PC-3 (cell line): ENCODE results near the gene FAM200A. TPM values are rescaled to one million over a fixed set of nuclear protein-coding genes. Genes with fewer than 3 reads are reported as not detected.

Experiments
- ATAC-seq: fragments of 200-7000 bp; cut with Tn5 transposase; 2 replicates; pipeline ENCODE4 v1.9.1; 2020; ENCODE audit warnings: mild to moderate bottlenecking, moderate library complexity
- BruUV-seq: library from RNA; stranded (reverse); fragments of 400-500 nt; replicated peaks from 2 replicates; lab custom pipeline; 2021; lab: Mats Ljungman, UMichigan
- CTCF ChIA-PET: fragments of 300-600 bp; sonication (Branson Sonifier 250); formaldehyde crosslinking; loops from one replicate; lab custom pipeline; 2022; ENCODE audit warnings: antibody characterized with exemption; lab: Charles Lee
- POLR2A ChIA-PET: fragments of 300-600 bp; sonication (Branson Sonifier 250); formaldehyde crosslinking; loops from one replicate; lab custom pipeline; 2022; ENCODE audit warnings: antibody characterized with exemption; ENCODE audit not compliant: unreplicated experiment; lab: Charles Lee
- DNase-seq: peaks from one replicate; pipeline ENCODE4 v3.0.0-alpha.2; 2015
- H2AFZ ChIP-seq: fragments of 300-600 bp; sonication (generic); 2 replicates; pipeline ENCODE4 v1.6.0; 2016; ENCODE audit warnings: antibody characterized with exemption, low read length
- H3F3A ChIP-seq: fragments of 300-600 bp; sonication (generic); one replicate; pipeline ENCODE4 v1.6.0; 2017; ENCODE audit warnings: antibody characterized with exemption, low read length, control low read depth, mild to moderate bottlenecking; ENCODE audit not compliant: unreplicated experiment
- H3K27ac ChIP-seq: fragments of 300-600 bp; sonication (generic); 2 replicates; pipeline ENCODE4 v1.5.1; 2016; ENCODE audit warnings: mild to moderate bottlenecking, low read length
- H3K27me3 ChIP-seq: fragments of 300-600 bp; sonication (generic); 2 replicates; pipeline ENCODE4 v1.6.1; 2016; ENCODE audit warnings: low read length, mixed read lengths
- H3K36me3 ChIP-seq: fragments of 300-600 bp; sonication (generic); 2 replicates; pipeline ENCODE4 v1.6.1; 2016; ENCODE audit warnings: low read depth, mixed run types, low read length, mixed read lengths
- H3K4me1 ChIP-seq: fragments of 300-600 bp; sonication (generic); 2 replicates; pipeline ENCODE4 v1.5.1; 2016; ENCODE audit warnings: low read length; ENCODE audit not compliant: insufficient read depth
- H3K4me2 ChIP-seq: fragments of 300-600 bp; sonication (generic); 2 replicates; pipeline ENCODE4 v1.6.0; 2016; ENCODE audit warnings: low read length
- H3K4me3 ChIP-seq: fragments of 300-600 bp; sonication (generic); 2 replicates; pipeline ENCODE4 v1.5.1; 2016; ENCODE audit warnings: mild to moderate bottlenecking, low read length, mixed read lengths
- H3K79me2 ChIP-seq: fragments of 300-600 bp; sonication (generic); 2 replicates; pipeline ENCODE4 v1.6.1; 2017; ENCODE audit warnings: low read length, mixed read lengths
- H3K9ac ChIP-seq: fragments of 300-600 bp; sonication (generic); 2 replicates; pipeline ENCODE4 v1.6.0; 2016; ENCODE audit warnings: mild to moderate bottlenecking, low read length
- H3K9me2 ChIP-seq: fragments of 300-600 bp; sonication (generic); replicated peaks from 2 replicates; pipeline ENCODE4 v1.6.1; 2016; ENCODE audit warnings: mixed run types, low read length, mixed read lengths
- H3K9me3 ChIP-seq: fragments of 300-600 bp; sonication (generic); 2 replicates; pipeline ENCODE4 v1.6.1; 2016; ENCODE audit warnings: low read length, mixed read lengths
- H4K20me1 ChIP-seq: fragments of 300-600 bp; sonication (generic); 2 replicates; pipeline ENCODE4 v1.6.1; 2016; ENCODE audit warnings: low read length, mixed read lengths
- EZH2 ChIP-seq: fragments of 300-600 bp; sonication (generic); IDR thresholded peaks from one replicate; pipeline ENCODE4 v1.6.1; 2017; ENCODE audit warnings: antibody characterized with exemption, mild to moderate bottlenecking, low read length; ENCODE audit not compliant: unreplicated experiment
- EZH2phosphoT487 ChIP-seq: fragments of 300-600 bp; sonication (generic); IDR thresholded peaks from 2 replicates; pipeline ENCODE4 v1.6.1; 2018; ENCODE audit warnings: mild to moderate bottlenecking, antibody characterized with exemption, low read length, borderline replicate concordance
- intact Hi-C: fragments of 100-400 bp; cut with micrococcal nuclease; formaldehyde crosslinking; loops from 2 replicates; pipeline ENCODE4 v1.9.0; 2023
- total RNA-seq: library from RNA; depleted of rRNA; stranded (reverse); fragments of >200 nt; gene quantifications from 2 replicates; pipeline ENCODE4 v1.2.3, GENCODE V29; 2014
- TF ChIP-seq, protein P1 (sequence below): fragments of 300-600 bp; sonication (generic); conservative IDR thresholded peaks from 2 replicates; pipeline ENCODE4 v1.5.1; 2017; ENCODE audit warnings: antibody characterized with exemption, low read depth, mild to moderate bottlenecking, low read length

Gene FAM200A
- total RNA-seq, 1 experiment from 2014 or later: 3.8 TPM

DNA sequence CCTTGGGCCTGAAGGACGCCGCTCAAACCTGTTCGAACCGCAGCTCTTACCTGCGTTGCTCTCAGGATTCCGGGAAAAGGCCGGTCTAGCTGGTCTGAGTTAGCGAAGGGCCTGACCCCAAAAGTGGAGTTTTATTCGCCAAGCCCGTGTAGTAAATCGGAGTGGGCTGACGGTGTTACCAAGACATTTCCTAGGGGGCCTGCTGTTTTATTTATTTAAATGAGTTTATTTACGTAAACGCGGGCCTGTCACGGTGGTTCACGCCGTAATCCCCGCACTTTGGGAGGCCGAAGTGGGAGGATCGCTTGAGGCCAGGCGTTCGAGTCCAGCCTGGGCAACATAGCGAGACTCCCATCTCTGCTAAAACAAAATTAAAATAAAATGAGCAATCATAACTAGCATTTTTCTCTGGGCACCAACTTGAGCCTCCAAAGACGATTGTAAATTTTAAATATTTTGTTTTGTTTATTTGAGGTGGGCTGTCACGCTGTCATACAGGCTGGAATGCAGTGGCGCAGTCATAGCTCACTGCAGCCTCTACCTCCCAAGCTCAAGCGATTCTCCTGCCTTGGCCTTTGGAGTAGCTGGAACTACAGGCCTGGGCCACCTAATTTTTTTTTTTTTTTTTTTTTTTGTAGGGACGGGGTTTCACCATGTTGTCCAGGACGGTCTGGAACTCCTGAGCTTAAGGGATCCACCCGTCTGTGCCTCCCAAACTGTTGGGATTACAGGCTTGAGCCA, 7.4 kb upstream of the FAM200A start:
- H3K9ac ChIP-seq: no peak overlapping the region

DNA sequence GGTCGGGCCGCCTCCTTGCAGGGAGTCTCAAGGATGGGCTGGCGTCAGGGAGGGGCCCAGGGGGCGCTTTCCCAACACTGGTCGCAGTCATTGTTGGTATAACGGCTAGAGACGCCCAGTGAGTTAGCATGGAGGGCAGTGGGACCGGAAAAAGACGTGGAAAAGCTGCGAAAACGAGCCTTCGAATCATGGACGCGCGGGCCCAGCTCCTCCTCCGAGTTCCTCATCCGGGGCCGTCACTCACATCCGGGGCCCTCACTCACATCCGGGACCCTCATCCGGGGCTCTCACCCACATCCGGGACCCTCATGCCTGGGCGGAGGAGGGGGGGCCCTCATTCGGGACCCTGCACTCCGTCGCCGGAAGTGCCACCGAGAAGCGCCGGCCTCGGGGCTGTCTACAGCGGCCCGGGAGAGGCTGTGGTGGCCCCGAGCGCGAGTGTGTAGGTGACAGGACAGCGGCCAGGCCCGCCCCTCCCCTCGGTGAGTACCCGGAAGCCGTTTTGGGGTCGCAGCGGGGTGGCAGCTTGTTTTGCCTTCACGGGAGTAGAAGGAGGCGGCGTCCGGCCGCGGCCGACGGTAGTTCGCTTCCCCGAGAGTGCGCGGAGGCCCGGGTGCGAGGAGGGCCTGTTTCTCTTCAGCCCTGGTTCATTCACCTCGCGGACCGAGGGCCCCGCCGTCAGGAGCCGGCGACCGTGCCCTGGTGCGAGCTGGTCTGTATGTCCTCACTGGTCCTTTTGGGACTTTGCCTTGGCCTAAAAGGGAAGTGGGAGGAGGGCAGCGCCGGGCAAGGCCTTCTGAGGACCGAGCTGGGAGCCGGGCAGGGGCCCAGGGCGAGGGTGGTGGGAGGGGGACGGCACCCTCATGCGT, 6.6 kb upstream of the FAM200A start, which contains the start of gene ZNF655:
Gene ZNF655, plus strand, starts transcription at position 337 of the 869 bp plus-strand sequence. CDS start 1,918 bp downstream, outside the sequence.
- Histone ChIP-seq H3K27me3 (no peaks in the 10 kb centered on the region), H3K4me2 (no peak within 1 kb of the TSS), H3K79me2 (no peaks in the 10 kb centered on the region), H3F3A (no peaks in the 10 kb centered on the region), H3K9me3 (no peaks in the 10 kb centered on the region), H4K20me1 (no peaks in the 10 kb centered on the region), H3K27ac (no peak within 1 kb of the TSS), H3K9ac (no peak within 1 kb of the TSS), H3K4me1 (peaks cover 18% of the 10 kb centered on the region), H3K9me2 (no peaks in the 10 kb centered on the region), H3K4me3 (no peak within 1 kb of the TSS), H3K36me3 (no peaks in the 10 kb centered on the region), H2AFZ (no peak within 1 kb of the TSS)
- ATAC-seq (no peak), DNase-seq (no peak)
- no peak for TF ChIP-seq EZH2phosphoT487
- TF ChIP-seq EZH2: no peak
- TF ChIP-seq, protein P1, sequence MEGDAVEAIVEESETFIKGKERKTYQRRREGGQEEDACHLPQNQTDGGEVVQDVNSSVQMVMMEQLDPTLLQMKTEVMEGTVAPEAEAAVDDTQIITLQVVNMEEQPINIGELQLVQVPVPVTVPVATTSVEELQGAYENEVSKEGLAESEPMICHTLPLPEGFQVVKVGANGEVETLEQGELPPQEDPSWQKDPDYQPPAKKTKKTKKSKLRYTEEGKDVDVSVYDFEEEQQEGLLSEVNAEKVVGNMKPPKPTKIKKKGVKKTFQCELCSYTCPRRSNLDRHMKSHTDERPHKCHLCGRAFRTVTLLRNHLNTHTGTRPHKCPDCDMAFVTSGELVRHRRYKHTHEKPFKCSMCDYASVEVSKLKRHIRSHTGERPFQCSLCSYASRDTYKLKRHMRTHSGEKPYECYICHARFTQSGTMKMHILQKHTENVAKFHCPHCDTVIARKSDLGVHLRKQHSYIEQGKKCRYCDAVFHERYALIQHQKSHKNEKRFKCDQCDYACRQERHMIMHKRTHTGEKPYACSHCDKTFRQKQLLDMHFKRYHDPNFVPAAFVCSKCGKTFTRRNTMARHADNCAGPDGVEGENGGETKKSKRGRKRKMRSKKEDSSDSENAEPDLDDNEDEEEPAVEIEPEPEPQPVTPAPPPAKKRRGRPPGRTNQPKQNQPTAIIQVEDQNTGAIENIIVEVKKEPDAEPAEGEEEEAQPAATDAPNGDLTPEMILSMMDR: no peak
- intact Hi-C loops: no loop called here
- ChIA-PET CTCF (no interaction called here), POLR2A (no interaction called here)
- BruUV-seq: no TSS peak

More for the DNA sequence above, 7.4 kb upstream of the FAM200A start:
- H3K36me3 ChIP-seq: no peaks in the 10 kb centered on the region
- H3K27ac ChIP-seq: no peak overlapping the region
- no TSS peak for BruUV-seq
- no peak overlapping the region for H2AFZ ChIP-seq
- H3K4me2 ChIP-seq: no peak overlapping the region
- H3F3A ChIP-seq: no peaks in the 10 kb centered on the region
- H3K79me2 ChIP-seq: no peaks in the 10 kb centered on the region
- no peaks in the 10 kb centered on the region for H3K27me3 ChIP-seq
- no peak overlapping the region for H3K4me3 ChIP-seq
- POLR2A ChIA-PET: no interaction called here
- CTCF ChIA-PET: no interaction called here
- H4K20me1 ChIP-seq: no peaks in the 10 kb centered on the region
- DNase-seq: no peak
- no peak for ATAC-seq
- intact Hi-C loops: no loop called here
- H3K9me2 ChIP-seq: no peaks in the 10 kb centered on the region
- peaks cover 26% of the 10 kb centered on the region for H3K4me1 ChIP-seq
- H3K9me3 ChIP-seq: no peaks in the 10 kb centered on the region
- no peak for TF ChIP-seq EZH2phosphoT487

DNA sequence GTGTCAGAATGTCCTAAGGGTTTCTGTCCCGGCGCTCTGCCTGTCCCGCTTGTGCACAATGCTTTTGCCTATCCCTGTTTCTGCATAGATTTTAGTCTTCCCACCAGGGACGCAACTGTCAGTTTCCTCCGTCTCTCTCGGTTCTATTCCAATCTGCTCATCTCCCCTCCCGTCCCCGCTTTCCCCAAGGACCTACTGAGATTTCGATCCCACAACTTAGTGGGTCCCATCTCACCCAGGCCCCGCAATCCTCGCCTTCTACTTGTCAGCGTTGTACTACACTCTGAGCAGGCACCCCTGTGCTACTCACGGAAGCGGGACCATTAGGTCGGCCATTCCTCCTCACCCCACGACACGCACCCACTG, 6.0 kb upstream of the FAM200A start:
- Histone ChIP-seq H3K4me2 (no peak overlapping the region), H4K20me1 (no peaks in the 10 kb centered on the region), H3K9me2 (no peaks in the 10 kb centered on the region), H3K9ac (no peak overlapping the region), H3K4me3 (no peak overlapping the region), H3K36me3 (no peaks in the 10 kb centered on the region), H3K27me3 (no peaks in the 10 kb centered on the region), H3K4me1 (peaks cover 15% of the 10 kb centered on the region), H3K79me2 (no peaks in the 10 kb centered on the region), H3F3A (no peaks in the 10 kb centered on the region), H3K9me3 (no peaks in the 10 kb centered on the region), H3K27ac (no peak overlapping the region), H2AFZ (no peak overlapping the region)
- BruUV-seq: no TSS peak
- CTCF ChIA-PET: no interaction called here
- TF ChIP-seq EZH2phosphoT487: no peak
- no peak for TF ChIP-seq EZH2
- TF ChIP-seq, protein P1: no peak
- DNase-seq (no peak), ATAC-seq (no peak)
- POLR2A ChIA-PET: interaction anchor here (0.6 kb wide), 1 partner anchor 57 kb away, joined by 3 read pairs; no protein-coding TSS in a partner anchor
- intact Hi-C loops: no loop called here
